NCI-H2227 treated with DMSO at 0.1 percent for 48 hours (cell line): ENCODE results near the gene HUS1B.
"Not testable (repeated sequence)": the region's sequence is repeated elsewhere in the genome, so short reads cannot be mapped to it uniquely, and the experiment has no call there.

Experiments
- DNase-seq: peaks from one replicate; lab custom pipeline; 2025; lab: John Stamatoyannopoulos, UW

HUS1B gene

DNA sequence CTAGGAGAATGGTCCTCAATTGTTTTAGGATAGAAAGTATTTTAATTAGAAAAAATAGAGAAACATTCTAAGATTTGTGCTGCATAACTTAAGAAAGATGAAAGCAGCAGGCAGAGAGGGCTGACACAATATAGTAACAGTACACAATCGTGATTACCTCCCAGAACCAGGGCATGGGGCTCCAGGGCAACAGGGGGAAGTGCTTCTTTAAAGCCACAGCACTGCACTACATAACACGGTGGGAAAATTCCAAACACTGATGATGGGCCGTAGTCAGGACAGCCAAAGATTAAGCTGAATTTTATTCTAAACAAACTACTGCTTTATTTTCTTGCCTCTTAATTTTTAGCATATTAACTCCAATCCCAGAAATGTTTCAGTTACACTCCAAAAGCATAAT is 21.6 kb upstream of the HUS1B start:
- DNase-seq, result no peak

DNA sequence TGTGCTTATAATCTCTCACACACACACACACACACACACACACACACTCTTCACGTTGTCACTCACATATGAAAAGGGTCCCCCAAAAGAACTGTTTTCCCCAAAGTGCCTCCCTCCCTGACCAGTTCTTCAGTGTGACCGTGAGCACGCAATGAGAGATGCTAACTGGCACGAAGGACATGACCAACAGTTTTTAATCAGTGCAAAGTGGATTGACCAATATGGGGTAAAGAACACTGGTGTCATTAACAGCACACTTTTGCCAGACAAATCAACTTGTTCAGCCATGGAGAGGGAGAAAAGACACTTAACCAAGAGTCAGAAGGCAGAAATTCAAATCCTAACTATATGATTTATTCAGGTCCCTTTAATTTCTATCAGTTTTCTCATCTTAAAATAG is 21.0 kb upstream of the HUS1B start:
- DNase-seq, result no peak

DNA sequence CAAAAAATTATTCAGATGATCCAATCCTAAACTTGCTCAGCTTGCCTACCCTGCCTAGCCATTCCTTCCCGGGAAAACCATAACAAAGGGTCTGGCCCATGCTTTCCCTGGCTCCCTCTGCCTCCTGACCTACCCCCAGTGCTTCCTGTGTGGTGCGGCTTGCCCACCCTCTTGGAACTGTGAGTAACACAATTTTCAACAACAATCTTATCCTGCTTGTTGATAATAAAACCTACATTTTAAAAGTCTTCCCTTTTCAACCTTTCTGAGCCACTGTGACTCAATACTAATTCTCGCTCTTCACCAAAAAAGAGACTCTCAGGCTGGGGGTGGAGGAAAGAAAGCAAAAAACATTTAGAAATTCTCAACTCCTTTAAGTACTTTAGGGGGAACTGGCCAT is 18.1 kb upstream of the HUS1B start:
- DNase-seq, result no peak

DNA sequence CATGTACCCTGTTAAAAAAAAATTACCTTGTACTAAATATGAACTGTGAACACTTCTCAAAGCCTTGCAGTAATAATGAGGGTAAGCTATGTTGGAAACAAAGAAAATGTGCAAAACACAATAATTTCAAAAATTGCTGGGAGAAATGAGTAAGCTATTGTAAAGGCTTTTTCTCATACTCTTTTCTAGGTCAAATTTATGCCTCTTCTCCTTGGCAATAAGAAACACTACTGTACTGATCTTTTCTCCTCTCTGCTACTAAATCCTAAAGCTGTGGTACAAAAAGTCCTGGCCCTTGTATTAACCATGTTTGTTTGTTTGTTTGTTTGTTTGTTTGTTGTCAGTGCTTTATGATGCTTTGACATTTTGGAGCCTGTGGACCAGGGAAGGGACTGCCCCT is 17.5 kb upstream of the HUS1B start:
- DNase-seq, result no peak

DNA sequence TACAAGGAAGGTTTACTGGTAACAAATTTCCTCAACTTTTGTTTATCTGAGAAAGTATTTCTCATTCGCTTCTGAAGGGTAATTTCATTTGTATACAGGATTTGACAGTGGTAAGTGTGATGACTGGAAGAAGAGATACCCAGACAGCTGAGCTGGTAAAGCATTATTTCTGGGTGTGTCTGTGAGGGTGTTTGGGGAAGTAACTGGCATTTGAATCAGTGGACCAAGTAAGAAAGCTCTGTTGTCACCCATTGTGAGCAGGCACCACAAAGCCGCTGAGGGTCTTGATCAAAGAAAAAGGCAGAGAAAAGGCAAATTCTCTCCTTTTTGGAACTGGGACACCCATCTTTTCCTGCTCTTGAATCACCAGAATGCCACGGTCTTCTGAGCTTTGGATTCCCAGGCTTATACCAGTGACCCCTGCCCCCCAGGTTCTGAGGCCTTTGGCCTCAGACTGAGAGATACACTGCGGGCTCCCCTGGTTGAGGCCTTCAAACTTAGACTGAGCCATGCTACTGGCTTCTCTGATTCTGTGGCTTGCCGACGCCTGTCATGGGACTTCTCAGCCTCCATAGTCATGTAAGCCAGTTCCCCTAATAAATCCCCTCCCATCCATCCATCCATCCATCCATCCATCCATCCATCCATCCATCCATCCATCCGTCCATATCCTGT is 10.5 kb upstream of the HUS1B start:
- no peak for DNase-seq

DNA sequence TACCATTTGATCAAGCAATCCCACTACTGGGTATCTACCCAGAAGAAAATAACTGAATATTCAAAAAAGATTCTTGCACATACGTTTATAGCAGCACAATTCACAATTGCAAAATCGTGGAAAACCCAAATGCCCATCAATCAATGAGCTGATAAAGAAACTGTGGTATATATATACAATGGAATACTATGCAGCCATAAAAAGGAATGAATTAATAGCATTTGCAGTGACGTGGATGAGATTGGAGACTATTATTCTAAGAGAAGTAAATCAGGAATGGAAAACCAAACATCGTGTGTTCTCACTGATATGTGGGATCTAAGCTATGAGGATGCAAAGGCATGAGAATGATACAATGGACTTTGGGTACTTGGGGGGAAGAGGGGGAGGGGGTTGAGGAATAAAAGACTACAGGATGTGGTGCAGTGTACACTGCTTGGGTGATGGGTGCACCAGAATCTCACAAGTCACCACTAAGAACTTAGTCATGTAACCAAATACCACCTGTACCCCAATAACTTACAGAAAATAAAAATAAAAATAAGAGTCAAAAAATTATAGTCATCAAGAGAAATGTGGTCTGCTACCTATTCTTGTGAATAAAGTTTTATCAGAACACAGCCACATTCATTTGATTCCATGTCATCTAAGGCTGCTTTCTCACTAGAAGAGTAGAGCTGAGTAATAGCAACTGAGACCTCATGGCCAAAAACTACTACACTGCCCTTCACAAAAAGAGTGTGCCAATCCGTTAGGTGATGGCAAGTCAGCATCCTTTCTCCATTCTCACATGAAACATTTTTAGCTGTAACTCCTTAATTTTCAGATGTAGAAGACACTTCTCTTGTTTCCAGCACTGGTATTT is 8.7 kb upstream of the HUS1B start:
- no peak for DNase-seq

DNA sequence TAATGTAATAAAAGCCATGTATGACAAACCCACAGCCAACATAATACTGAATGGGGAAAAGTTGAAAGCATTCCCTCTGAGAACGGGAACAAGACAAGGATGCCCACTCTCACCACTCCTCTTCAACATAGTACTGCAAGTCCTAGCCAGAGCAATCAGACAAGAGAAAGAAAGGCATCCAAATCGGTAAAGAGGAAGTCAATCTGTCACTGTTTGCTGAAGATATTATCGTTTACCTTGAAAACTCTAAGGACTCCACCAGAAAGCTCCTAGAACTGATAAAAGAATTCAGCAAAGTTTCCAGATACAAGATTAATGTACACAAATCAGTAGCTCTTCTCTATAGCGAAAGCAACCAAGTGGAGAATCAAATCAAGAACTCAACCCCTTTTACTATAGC is 6.9 kb upstream of the HUS1B start:
- DNase-seq, result not testable (repeated sequence)

DNA sequence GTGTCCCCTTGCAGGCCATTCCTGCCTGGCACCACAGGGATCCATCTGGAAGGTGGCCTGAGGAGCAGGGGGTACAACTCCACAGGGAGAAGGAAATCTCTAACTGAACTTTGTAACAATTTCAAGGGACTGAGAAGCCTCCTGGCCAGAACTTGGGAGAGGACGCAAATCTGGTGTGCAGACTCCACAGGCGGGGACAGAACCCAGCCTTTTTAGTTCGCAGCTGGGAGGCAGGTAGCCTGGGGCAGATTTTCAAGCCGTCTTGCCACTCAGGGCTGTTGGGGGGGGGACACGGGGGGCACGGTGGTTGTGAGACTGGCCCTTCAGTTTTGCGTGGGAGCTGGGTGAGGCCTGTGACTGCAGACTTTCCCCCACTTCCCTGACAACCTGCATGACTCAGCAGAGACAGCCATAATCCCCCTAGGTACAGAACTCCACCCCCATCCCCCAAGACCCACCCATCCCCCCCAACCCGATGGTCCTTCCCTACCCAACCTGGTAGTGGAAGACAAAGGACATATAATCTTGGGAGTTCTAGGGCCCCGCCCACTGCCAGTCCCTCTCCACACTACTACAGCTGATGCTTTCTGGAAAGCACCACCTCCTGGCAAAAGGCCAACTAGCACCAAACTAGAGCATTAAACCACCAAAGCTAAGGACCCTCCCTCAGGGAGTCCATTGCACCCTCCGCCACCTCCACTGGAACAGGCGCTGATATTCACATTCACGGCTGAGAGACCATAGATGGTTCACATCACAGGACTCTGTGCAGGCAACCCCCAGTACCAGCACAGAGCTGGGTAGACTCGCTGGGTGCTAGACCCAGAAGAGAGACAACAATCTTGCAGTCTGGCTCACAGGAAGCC is 3.0 kb upstream of the HUS1B start:
- DNase-seq, result no peak

DNA sequence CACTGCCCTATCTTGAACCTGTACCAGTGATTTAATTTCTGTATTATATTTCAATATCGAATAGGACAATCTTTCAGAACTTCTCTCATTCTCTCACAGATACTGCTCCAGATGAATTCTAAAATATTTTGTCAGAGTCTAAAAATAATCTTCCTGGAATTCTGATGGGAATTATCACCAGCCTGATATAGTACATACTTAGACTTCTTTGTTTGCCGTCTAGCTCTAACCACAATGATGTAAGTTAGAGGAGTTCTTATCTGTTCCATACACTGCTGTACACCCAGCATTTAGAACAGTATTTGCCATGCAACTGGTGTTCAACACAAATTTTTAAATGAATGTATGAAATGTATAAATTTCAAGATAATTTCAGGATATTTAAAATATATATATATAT is 1.3 kb upstream of the HUS1B start:
- no peak for DNase-seq

DNA sequence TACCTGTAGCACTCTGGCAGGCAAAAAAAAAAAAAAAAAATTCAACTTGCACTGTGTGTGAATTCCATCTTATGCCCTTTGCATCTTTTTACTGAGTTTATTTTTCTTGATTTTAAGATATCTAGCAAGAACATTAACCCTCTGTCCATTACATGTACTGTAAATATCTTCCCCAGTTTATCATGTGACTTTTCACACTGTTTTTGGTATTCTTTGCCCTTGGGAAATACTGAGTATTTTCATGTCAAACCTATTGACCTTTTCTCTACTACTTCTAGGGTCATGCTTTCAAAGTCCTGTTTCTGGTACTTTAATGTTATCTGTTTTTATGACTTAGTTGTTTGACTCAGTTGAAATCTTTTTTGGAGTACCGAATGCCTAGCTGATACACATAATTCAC is 843 bp upstream of the HUS1B start:
- no peak for DNase-seq

DNA sequence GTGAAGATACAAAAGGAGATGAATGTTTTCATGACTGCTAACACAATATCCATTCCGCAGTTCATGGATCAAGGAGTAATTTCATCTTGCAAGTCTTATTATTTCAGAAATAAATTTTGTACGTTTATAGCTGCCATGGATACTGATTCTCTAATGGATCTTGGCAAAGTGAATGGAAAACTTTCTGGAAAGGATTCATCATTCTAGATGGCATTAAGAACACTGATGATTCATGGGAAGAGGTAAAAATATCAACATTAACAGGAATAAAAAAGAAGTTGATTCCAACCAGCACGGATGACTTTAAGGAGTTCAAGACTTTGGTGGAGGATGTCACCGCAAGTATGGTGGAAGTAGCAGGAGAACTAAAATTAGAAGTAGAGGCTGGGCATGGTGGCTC is 2.8 kb downstream of the HUS1B start:
- DNase-seq, result no peak

DNA sequence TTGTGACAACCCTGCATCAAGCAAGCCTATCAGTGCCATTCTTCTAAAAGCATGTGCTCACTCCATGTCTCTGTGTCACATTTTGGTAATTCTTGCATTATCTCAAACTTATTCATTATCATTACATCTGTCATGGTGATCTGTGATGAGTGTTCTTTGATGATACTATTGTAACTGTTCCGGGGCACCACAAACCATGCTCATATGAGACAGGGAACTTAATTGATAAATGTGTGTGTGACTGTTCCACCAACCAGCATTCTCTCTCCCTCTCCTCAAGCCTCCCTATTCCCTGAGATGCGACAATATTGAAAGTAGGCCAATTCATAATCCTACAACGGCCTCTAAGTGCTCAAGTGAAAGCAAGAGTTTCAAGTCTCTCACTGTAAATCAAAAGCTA is 4.0 kb downstream of the HUS1B start:
- DNase-seq, result no peak

DNA sequence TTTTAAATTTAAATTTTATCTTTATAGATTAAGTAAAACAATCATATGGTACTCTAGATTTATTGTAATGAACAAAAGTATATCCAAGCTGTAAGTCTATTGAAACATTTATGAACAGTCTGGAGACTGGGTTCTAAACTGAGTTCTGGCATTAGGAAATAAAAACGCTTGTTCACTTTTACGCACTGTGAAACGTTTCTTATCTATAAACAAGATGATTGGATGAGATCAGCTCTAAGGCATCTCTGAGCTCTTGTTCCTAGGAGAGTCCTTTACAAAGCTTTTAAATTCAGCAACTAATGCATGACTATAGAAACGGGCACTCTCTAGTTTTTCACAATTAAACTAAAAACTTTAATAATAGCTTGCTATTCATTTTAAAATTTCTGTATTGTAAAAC is 6.8 kb downstream of the HUS1B start:
- DNase-seq, result no peak

DNA sequence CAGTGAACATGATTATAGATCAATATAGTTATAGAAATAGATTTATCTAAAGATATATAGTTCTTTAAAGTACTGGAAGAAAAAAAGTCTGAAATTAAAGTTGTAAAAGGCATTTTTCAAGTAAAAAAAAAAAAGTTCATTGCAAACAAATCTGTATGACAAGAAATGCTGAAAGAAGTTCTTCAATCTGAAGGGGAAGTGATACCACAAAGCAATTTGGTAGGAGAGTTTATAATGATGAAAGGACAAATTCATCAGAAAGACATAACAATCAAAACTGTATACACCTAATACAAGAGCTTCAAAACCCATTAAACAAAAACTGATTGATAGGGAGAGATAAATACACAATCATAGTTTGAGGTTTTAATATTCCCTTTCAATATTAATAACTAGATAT is 14.1 kb downstream of the HUS1B start:
- no peak for DNase-seq

DNA sequence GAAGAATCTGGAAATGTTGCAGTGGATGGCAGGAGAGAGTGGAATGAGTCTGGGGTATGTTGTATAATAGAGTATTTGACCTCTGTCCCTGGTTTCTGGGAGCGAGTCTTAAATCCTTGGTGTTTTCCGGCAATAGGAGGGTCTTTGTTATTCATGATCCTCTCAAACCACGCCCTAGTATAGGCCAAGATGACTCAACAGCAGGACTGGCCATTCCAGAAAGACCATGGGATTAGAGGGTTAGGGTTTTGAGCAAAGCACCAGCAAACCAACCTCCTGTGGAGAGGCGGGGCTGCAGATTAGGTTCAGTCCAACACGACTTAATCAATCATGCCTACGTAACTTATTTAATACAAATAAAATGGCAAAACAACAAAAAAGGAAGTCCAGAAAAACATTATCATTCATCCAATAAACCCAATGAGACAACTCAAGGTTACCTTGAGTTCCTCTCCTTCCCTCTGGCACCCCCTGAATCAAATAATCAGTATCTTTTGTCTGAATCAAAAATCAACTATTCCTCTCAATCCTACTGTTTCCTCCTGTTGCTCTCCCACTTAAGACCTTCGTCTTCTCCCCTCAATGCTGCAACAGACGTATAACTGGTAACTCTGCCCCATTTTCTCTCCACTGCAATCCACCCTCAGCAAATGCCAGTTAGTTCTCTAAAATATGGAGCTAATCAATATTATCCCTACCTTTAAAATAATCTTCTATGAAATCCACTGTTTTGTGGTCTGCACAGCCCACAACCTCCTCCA is 15.5 kb downstream of the HUS1B start:
- no peak for DNase-seq

DNA sequence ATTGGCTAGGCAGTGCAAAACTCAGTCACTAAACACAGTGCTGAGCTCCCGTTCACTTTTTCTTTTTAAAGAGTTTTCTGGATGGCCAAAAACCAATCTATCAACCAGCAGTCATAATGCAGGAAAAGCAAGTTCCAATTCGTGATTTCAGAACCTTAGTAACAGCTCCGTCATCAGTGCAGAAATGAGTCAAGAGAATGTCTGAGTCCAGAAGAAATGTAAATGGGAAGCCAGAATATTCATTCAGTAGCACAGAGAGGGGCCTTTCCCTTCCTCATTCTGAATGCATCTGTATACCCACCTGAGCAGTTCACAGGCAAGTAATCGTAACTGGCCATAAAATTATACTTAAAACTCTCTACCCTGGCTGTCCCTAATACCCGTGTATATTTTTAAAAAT is 20.4 kb downstream of the HUS1B start:
- no peak for DNase-seq

DNA sequence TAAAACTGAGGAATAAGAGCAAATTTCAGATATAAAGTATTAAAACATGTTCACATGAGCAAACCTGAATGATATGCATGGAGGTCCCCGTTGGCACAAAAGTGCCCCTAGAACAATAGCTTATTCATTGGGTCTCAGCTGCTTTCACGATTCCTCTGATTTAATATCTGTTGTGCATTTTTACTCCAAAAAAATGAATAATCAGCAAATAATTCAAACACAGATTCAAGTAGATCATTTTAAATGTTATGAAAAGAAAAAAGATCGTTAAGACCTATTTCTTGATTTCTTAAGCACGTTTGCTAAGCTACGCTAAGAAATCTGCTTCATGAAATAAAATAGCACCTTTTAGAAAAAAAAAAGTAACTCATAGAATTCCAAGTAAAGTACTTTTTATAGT is 21.7 kb downstream of the HUS1B start:
- no peak for DNase-seq

DNA sequence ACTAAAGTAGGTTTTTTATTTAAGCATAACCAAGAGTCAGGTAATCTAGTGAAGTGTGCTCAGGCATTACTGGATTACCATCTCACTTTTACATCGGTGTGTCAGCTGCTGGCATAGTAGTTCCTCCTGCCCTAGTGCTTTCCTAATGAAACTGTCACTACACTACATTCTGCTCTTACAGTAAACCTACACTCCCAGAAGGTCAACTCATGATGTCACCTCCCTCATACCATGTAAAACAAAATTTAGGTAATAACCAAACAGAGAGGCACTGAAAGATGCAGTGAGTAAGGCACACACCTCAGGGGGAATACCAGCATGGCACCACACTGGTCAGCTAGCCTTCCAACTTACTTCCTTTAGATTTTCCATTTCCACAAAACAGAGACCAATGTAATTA is 23.3 kb downstream of the HUS1B start:
- DNase-seq, result no peak

DNA sequence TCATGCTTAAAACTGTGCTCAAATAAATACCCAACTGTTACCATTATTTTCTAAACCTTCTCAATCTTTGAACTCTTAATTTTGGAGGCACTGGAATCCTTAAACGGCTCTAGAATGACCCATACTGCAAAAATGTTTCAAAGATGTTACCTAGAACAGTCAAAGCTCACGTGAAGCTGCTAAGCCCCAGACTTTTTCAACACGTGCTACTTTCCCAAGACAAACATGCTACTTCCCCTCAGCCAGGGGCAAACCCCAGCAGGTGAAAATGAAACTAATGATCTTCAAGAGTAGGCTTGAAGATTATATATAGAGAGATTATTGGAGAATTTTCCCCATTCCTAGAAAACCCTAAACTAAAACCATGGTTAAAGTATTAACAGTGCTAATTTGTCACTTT is 28.1 kb downstream of the HUS1B start:
- DNase-seq, result no peak

DNA sequence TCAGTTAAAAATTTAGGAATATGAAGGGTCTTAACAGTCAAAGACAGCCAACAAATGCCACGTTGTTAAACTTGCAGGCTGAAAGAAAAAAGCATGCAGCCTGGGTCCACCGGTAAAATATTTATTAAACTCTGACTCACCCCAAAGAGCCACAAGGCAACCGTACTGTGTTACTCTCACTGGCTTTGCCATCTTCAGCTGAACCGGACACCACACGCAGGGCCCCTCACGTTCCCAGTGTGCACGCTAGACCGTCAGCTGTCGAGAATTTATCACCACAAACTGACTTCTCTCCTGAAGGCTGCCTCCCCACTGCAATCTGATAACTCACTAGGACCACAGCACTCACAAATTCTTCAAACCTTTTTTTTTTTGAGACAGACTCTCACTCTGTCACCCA is 30.7 kb downstream of the HUS1B start:
- no peak for DNase-seq

DNA sequence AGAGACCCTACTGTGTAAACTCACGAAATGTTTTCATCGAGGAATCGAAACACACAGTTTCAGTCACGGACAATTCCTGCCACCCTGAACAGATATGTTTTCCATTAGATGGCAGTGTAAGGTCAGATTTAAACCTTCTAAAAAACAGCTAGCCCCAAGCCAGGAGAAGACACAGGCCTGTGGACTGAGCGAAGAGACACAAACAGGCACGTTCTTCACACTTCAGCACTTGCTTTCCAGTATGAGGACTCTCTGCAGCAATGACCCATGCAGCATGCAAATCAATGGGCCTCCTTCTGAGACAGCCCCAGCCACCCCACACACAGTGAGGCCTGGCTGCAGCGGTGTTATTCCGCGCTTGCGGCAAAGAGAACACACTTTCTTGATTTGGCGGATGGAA is 31.9 kb downstream of the HUS1B start:
- DNase-seq, result no peak

DNA sequence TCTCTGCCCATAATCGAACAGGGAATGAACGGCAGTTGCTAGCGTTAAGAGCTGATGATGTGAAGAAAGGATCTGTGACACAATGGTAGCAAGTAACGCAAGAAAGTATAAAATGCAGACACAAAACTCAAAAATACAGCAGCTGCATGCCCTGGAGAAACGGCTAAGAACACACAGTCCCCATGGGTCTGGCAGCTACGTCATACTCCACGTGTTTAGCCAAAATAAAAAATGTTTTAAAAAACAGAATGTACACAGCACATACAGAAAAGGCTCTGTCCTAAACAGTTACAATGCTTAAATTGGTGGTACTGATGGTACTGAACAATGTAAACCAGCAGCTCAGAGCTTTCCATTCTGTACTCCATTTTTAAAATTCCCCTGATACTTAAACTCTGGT is 34.4 kb downstream of the HUS1B start:
- no peak for DNase-seq
